ENCODE results near the gene ABHD6. TPM values are rescaled to one million over a fixed set of nuclear protein-coding genes. Genes with fewer than 3 reads are reported as not detected.

Gene ABHD6
- total RNA-seq, 1 experiment from 2014 or later = 12.7 TPM

DNA sequence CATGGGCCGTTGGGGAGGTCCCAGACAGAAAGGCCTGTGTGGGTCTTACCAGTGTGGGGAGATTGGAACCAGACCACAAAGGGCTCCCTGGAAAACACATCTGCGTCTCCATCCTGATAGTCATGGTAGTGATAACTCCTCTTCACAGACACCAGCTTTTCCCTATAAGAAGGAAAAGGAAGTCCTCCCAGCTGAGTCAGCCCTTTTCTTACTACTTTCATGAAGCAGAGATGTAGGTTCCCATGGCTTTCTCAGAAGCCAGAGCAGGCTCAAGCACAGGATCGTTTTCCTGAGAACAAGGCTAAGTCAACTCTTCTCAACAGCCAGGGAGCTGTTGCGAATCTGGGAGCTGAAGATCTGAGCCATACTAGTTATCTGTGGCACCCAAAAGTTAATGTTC lies 32.9 kb upstream of the ABHD6 start:
- no peak overlapping the region for H3K4me3 ChIP-seq (replicated peaks in 1 of 2; ENCODE audit: low read depth in 1 of 2, low read length in 2 of 2)
- no peaks in the 10 kb centered on the region for H3K9me2 ChIP-seq (ENCODE audit: insufficient read depth)
- intact Hi-C loops (cut with micrococcal nuclease) = no loop called here
- no peaks in the 10 kb centered on the region for H3K27me3 ChIP-seq (ENCODE audit: insufficient read depth, low read length)
- H2AFZ ChIP-seq (ENCODE audit: low read depth, low read length, poor library complexity, severe bottlenecking) = no peak overlapping the region
- ATAC-seq (no peak), DNase-seq (ENCODE audit: low read depth, low spot score) (no peak)
- H4K20me1 ChIP-seq (ENCODE audit: insufficient read depth) = no peaks in the 10 kb centered on the region
- H3K9ac ChIP-seq (ENCODE audit: low read length) = no peak overlapping the region
- no TSS peak for BruUV-seq (replicated peaks)
- no peaks in the 10 kb centered on the region for H3K36me3 ChIP-seq (ENCODE audit: control insufficient read depth in 1 of 2, insufficient read depth in 2 of 2, low read length in 2 of 2)
- H3K4me2 ChIP-seq (ENCODE audit: low read length) = no peak overlapping the region
- TF ChIP-seq YY1 (IDR thresholded peaks at IDR 0.05; ENCODE audit: extremely low read depth, insufficient replicate concordance, low read depth, low read length) (no peak), ZNF274 (IDR thresholded peaks at IDR 0.05; ENCODE audit: low read depth, low read length) (no peak), SP1 (IDR thresholded peaks at IDR 0.05; ENCODE audit: low read depth) (no peak), JUND (IDR thresholded peaks at IDR 0.05) (no peak), CBX3 (IDR thresholded peaks at IDR 0.05; ENCODE audit: low read depth) (no peak)
- TF ChIP-seq, protein P1, sequence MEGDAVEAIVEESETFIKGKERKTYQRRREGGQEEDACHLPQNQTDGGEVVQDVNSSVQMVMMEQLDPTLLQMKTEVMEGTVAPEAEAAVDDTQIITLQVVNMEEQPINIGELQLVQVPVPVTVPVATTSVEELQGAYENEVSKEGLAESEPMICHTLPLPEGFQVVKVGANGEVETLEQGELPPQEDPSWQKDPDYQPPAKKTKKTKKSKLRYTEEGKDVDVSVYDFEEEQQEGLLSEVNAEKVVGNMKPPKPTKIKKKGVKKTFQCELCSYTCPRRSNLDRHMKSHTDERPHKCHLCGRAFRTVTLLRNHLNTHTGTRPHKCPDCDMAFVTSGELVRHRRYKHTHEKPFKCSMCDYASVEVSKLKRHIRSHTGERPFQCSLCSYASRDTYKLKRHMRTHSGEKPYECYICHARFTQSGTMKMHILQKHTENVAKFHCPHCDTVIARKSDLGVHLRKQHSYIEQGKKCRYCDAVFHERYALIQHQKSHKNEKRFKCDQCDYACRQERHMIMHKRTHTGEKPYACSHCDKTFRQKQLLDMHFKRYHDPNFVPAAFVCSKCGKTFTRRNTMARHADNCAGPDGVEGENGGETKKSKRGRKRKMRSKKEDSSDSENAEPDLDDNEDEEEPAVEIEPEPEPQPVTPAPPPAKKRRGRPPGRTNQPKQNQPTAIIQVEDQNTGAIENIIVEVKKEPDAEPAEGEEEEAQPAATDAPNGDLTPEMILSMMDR (IDR thresholded peaks at IDR 0.05 in 2 of 3, conservative IDR thresholded peaks at IDR 0.05 in 1 of 3; ENCODE audit: borderline replicate concordance in 1 of 3, insufficient read depth in 1 of 3, low read depth in 2 of 3, low read length in 2 of 3) = no peak
- TF ChIP-seq, protein P2, sequence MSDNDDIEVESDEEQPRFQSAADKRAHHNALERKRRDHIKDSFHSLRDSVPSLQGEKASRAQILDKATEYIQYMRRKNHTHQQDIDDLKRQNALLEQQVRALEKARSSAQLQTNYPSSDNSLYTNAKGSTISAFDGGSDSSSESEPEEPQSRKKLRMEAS (IDR thresholded peaks at IDR 0.05) = no peak
- peaks cover 0 to 13% of the 10 kb centered on the region in 2 experiments; a peak in 2 of 4 replicates for H3K4me1 ChIP-seq (ENCODE audit: control insufficient read depth in 1 of 2, insufficient read depth in 2 of 2, low read length in 2 of 2)
- no peaks in the 10 kb centered on the region for H3K9me3 ChIP-seq (ENCODE audit: control insufficient read depth in 1 of 2, insufficient read depth in 1 of 2, low read depth in 1 of 2, low read length in 2 of 2)
- ChIA-PET CTCF (no interaction called here), RAD21 (ENCODE audit: low non-redundant PET in 1 of 2, low total read pairs in 2 of 2, uncharacterized antibody in 2 of 2, unreplicated experiment in 2 of 2) (no interaction called here), POLR2A (no interaction called here)
- no peak overlapping the region for H3K27ac ChIP-seq (ENCODE audit: low read depth, low read length)
- H3K79me2 ChIP-seq (ENCODE audit: insufficient read depth, low read length) = no peaks in the 10 kb centered on the region

DNA sequence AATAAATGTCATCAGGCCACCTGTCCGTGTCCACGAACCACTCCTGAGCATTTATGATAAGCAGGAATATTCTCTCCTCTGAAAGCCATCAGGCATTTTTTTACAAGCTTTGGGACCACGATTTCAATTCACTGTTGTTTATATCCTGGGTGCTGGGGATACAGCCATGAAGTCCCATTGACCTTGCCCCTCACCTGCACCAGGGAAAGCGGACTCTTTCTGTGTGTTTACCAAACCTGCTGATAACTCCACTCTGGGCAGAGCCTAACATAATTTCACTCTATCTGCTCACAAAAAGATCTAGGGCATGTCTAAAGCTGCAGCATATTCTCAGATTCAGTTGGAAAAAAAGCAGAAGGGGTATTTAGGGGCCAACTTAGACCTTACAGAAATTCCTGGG lies 31.6 kb upstream of the ABHD6 start:
- Histone ChIP-seq H2AFZ (ENCODE audit: low read depth, low read length, poor library complexity, severe bottlenecking) (no peak overlapping the region), H3K36me3 (ENCODE audit: control insufficient read depth in 1 of 2, insufficient read depth in 2 of 2, low read length in 2 of 2) (no peaks in the 10 kb centered on the region), H3K9ac (ENCODE audit: low read length) (no peak overlapping the region), H4K20me1 (ENCODE audit: insufficient read depth) (no peaks in the 10 kb centered on the region), H3K27me3 (ENCODE audit: insufficient read depth, low read length) (no peaks in the 10 kb centered on the region), H3K27ac (ENCODE audit: low read depth, low read length) (no peak overlapping the region), H3K4me1 (ENCODE audit: control insufficient read depth in 1 of 2, insufficient read depth in 2 of 2, low read length in 2 of 2) (peaks cover 0 to 13% of the 10 kb centered on the region in 2 experiments; a peak in 2 of 4 replicates), H3K4me3 (replicated peaks in 1 of 2; ENCODE audit: low read depth in 1 of 2, low read length in 2 of 2) (no peak overlapping the region), H3K9me3 (ENCODE audit: control insufficient read depth in 1 of 2, insufficient read depth in 1 of 2, low read depth in 1 of 2, low read length in 2 of 2) (no peaks in the 10 kb centered on the region), H3K79me2 (ENCODE audit: insufficient read depth, low read length) (no peaks in the 10 kb centered on the region), H3K4me2 (ENCODE audit: low read length) (no peak overlapping the region), H3K9me2 (ENCODE audit: insufficient read depth) (no peaks in the 10 kb centered on the region)
- ATAC-seq (no peak), DNase-seq (ENCODE audit: low read depth, low spot score) (no peak)
- ChIA-PET CTCF (no interaction called here), POLR2A (no interaction called here), RAD21 (ENCODE audit: low non-redundant PET in 1 of 2, low total read pairs in 2 of 2, uncharacterized antibody in 2 of 2, unreplicated experiment in 2 of 2) (no interaction called here)
- BruUV-seq (replicated peaks) = no TSS peak
- intact Hi-C loops (cut with micrococcal nuclease) = no loop called here
- TF ChIP-seq, protein P3, sequence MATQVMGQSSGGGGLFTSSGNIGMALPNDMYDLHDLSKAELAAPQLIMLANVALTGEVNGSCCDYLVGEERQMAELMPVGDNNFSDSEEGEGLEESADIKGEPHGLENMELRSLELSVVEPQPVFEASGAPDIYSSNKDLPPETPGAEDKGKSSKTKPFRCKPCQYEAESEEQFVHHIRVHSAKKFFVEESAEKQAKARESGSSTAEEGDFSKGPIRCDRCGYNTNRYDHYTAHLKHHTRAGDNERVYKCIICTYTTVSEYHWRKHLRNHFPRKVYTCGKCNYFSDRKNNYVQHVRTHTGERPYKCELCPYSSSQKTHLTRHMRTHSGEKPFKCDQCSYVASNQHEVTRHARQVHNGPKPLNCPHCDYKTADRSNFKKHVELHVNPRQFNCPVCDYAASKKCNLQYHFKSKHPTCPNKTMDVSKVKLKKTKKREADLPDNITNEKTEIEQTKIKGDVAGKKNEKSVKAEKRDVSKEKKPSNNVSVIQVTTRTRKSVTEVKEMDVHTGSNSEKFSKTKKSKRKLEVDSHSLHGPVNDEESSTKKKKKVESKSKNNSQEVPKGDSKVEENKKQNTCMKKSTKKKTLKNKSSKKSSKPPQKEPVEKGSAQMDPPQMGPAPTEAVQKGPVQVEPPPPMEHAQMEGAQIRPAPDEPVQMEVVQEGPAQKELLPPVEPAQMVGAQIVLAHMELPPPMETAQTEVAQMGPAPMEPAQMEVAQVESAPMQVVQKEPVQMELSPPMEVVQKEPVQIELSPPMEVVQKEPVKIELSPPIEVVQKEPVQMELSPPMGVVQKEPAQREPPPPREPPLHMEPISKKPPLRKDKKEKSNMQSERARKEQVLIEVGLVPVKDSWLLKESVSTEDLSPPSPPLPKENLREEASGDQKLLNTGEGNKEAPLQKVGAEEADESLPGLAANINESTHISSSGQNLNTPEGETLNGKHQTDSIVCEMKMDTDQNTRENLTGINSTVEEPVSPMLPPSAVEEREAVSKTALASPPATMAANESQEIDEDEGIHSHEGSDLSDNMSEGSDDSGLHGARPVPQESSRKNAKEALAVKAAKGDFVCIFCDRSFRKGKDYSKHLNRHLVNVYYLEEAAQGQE (IDR thresholded peaks at IDR 0.05; ENCODE audit: low read depth) = no peak
- no peak for TF ChIP-seq SRF (IDR thresholded peaks at IDR 0.05; ENCODE audit: low read depth)
- TF ChIP-seq ZFX (IDR thresholded peaks at IDR 0.05) = no peak
- no peak for TF ChIP-seq ELF1 (IDR thresholded peaks at IDR 0.05; ENCODE audit: borderline replicate concordance, low read depth)
- TF ChIP-seq ZNF274 (IDR thresholded peaks at IDR 0.05; ENCODE audit: low read depth, low read length) = no peak
- TF ChIP-seq, protein P1 (IDR thresholded peaks at IDR 0.05 in 2 of 3, conservative IDR thresholded peaks at IDR 0.05 in 1 of 3; ENCODE audit: borderline replicate concordance in 1 of 3, insufficient read depth in 1 of 3, low read depth in 2 of 3, low read length in 2 of 3) = no peak
- TF ChIP-seq, protein P4, sequence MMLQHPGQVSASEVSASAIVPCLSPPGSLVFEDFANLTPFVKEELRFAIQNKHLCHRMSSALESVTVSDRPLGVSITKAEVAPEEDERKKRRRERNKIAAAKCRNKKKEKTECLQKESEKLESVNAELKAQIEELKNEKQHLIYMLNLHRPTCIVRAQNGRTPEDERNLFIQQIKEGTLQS (IDR thresholded peaks at IDR 0.05) = no peak
- no peak for TF ChIP-seq SP1 (IDR thresholded peaks at IDR 0.05; ENCODE audit: low read depth)
- TF ChIP-seq CBX3 (IDR thresholded peaks at IDR 0.05; ENCODE audit: low read depth) = no peak
